IMR-90 (cell line): ENCODE results near the gene IL23R. TPM values are rescaled to one million over a fixed set of nuclear protein-coding genes. Genes with fewer than 3 reads are reported as not detected.

Source experiments
- ATAC-seq: fragments of 200-7000 bp; cut with Tn5 transposase; 2 replicates; pipeline ENCODE4 v1.9.1; 2020; ENCODE audit warnings: low read depth, mild to moderate bottlenecking, moderate library complexity
- BruUV-seq: library from RNA; stranded (reverse); fragments of 400-500 nt; replicated peaks from 2 replicates; lab custom pipeline; 2021; lab: Mats Ljungman, UMichigan
- CTCF ChIA-PET: fragments of 300-600 bp; formaldehyde crosslinking; extraction: SDS; loops from one replicate; lab custom pipeline; 2021; ENCODE audit warnings: antibody characterized with exemption; lab: Yijun Ruan, JAX
- POLR2A ChIA-PET: fragments of 300-600 bp; sonication (Branson Sonifier 250); formaldehyde crosslinking; loops from one replicate; lab custom pipeline; 2022; ENCODE audit warnings: antibody characterized with exemption; ENCODE audit not compliant: unreplicated experiment; lab: Charles Lee
- DNase-seq: peaks from one replicate; pipeline ENCODE4 v3.0.0; 2013
- H2AFZ ChIP-seq: replicated peaks from 2 replicates; pipeline ENCODE3; 2013; ENCODE audit warnings: low read length, mild to moderate bottlenecking; ENCODE audit not compliant: poor library complexity
- H2AK5ac ChIP-seq: 2 replicates; pipeline ENCODE4 v1.6.1; 2013; ENCODE audit warnings: low read depth, low read length, inconsistent platforms
- H2AK9ac ChIP-seq: replicated peaks from 2 replicates; pipeline ENCODE3; 2013; ENCODE audit warnings: mild to moderate bottlenecking, low read depth, low read length, moderate library complexity; ENCODE audit not compliant: poor library complexity
- H2BK120ac ChIP-seq: 2 replicates; pipeline ENCODE4 v1.6.1; 2013; ENCODE audit warnings: low read depth, low read length, inconsistent platforms
- H2BK15ac ChIP-seq: 3 replicates; pipeline ENCODE4 v1.6.1; 2013; ENCODE audit warnings: low read depth, low read length, inconsistent platforms
- H2BK20ac ChIP-seq: 2 replicates; pipeline ENCODE4 v1.6.1; 2013; ENCODE audit warnings: low read depth, mild to moderate bottlenecking, inconsistent platforms, low read length, moderate library complexity
- H2BK5ac ChIP-seq: 2 replicates; pipeline ENCODE4 v1.6.1; 2013; ENCODE audit warnings: mild to moderate bottlenecking, low read depth, low read length, inconsistent platforms; ENCODE audit not compliant: poor library complexity, severe bottlenecking
- H3K14ac ChIP-seq: replicated peaks from 2 replicates; pipeline ENCODE4 v1.6.1; 2013; ENCODE audit warnings: low read depth, low read length, inconsistent platforms
- H3K18ac ChIP-seq: 2 replicates; pipeline ENCODE4 v1.6.1; 2013; ENCODE audit warnings: low read depth, low read length, control low read depth
- H3K23ac ChIP-seq: 2 replicates; pipeline ENCODE4 v1.6.1; 2013; ENCODE audit warnings: low read depth, low read length, inconsistent platforms
- H3K27ac ChIP-seq: 2 replicates; pipeline ENCODE4 v1.5.1; 2013; ENCODE audit warnings: mild to moderate bottlenecking, control low read depth, low read length; ENCODE audit not compliant: insufficient read depth
- H3K27me3 ChIP-seq: 2 replicates; pipeline ENCODE4 v1.6.1; 2013; ENCODE audit warnings: low read length; ENCODE audit not compliant: control insufficient read depth, insufficient read depth
- H3K36me3 ChIP-seq: 2 replicates; pipeline ENCODE4 v1.6.1; 2013; ENCODE audit warnings: low read length, mixed read lengths; ENCODE audit not compliant: control insufficient read depth, insufficient read depth
- H3K4ac ChIP-seq: 2 replicates; pipeline ENCODE4 v1.6.1; 2013; ENCODE audit warnings: low read depth, low read length, inconsistent platforms
- H3K4me1 ChIP-seq: 2 replicates; pipeline ENCODE4 v1.6.1; 2013; ENCODE audit warnings: low read length, mixed read lengths; ENCODE audit not compliant: control insufficient read depth, insufficient read depth
- H3K4me2 ChIP-seq: 2 replicates; pipeline ENCODE4 v1.6.1; 2013; ENCODE audit warnings: low read depth, mild to moderate bottlenecking, control low read depth, low read length, moderate library complexity
- H3K4me3 ChIP-seq: 2 replicates; pipeline ENCODE4 v1.5.1; 2013; ENCODE audit warnings: low read depth, mild to moderate bottlenecking, control low read depth, low read length, moderate library complexity; ENCODE audit not compliant: insufficient read depth
- H3K56ac ChIP-seq: 2 replicates; pipeline ENCODE4 v1.6.1; 2013; ENCODE audit warnings: low read length, inconsistent platforms; ENCODE audit not compliant: insufficient read depth; ENCODE audit errors: extremely low read depth
- H3K79me1 ChIP-seq, 2 experiments: 2 replicates each; pipeline ENCODE4 v1.6.1; 2013; ENCODE audit warnings: low read length in 2 of 2, inconsistent platforms in 1 of 2, low read depth in 1 of 2
- H3K9ac ChIP-seq: 2 replicates; pipeline ENCODE4 v1.6.1; 2013; ENCODE audit warnings: low read depth, low read length, control low read depth
- H3K9me1 ChIP-seq: 2 replicates; pipeline ENCODE4 v1.6.1; 2013; ENCODE audit warnings: low read length, inconsistent platforms; ENCODE audit not compliant: insufficient read depth
- H3K9me3 ChIP-seq: 2 replicates; pipeline ENCODE4 v1.6.1; 2013; ENCODE audit warnings: low read length; ENCODE audit not compliant: control insufficient read depth, insufficient read depth
- H4K20me1 ChIP-seq: 2 replicates; pipeline ENCODE4 v1.6.1; 2013; ENCODE audit warnings: low read length, inconsistent platforms; ENCODE audit not compliant: insufficient read depth
- H4K5ac ChIP-seq: 2 replicates; pipeline ENCODE4 v1.6.1; 2013; ENCODE audit warnings: mild to moderate bottlenecking, low read depth, low read length, control low read depth
- H4K8ac ChIP-seq, 2 experiments: 2 replicates each; pipeline ENCODE4 v1.6.1; 2013; ENCODE audit warnings: low read depth in 2 of 2, low read length in 2 of 2, control low read depth in 1 of 2, inconsistent platforms in 1 of 2
- H4K91ac ChIP-seq: 2 replicates; pipeline ENCODE4 v1.6.1; 2013; ENCODE audit warnings: low read depth, low read length, inconsistent platforms; ENCODE audit not compliant: insufficient read depth
- ELK1 ChIP-seq: fragments of 150-350 bp; IDR thresholded peaks from 2 replicates; pipeline ENCODE4 v1.6.1; 2016; ENCODE audit warnings: low read depth, mild to moderate bottlenecking, low read length, moderate library complexity, borderline replicate concordance
- FOS ChIP-seq: fragments of 150-350 bp; IDR thresholded peaks from 2 replicates; pipeline ENCODE4 v1.6.1; 2016; ENCODE audit warnings: low read depth, low read length
- MAFK ChIP-seq: IDR thresholded peaks from 2 replicates; pipeline ENCODE4 v1.6.1; 2012; ENCODE audit warnings: low read depth, low read length, improper control_type of control experiment
- MAZ ChIP-seq: IDR thresholded peaks from 2 replicates; pipeline ENCODE4 v1.6.1; 2012; ENCODE audit warnings: low read depth, mild to moderate bottlenecking, low read length, improper control_type of control experiment, moderate library complexity, borderline replicate concordance
- MXI1 ChIP-seq: IDR thresholded peaks from 2 replicates; pipeline ENCODE4 v1.6.1; 2012; ENCODE audit warnings: low read depth, mild to moderate bottlenecking, low read length, moderate library complexity, borderline replicate concordance
- RCOR1 ChIP-seq: IDR thresholded peaks from 2 replicates; pipeline ENCODE4 v1.6.1; 2012; ENCODE audit warnings: mild to moderate bottlenecking, low read length, improper control_type of control experiment; ENCODE audit not compliant: insufficient replicate concordance
- RFX5 ChIP-seq: IDR thresholded peaks from 2 replicates; pipeline ENCODE4 v1.8.0; 2012; ENCODE audit warnings: low read depth, mild to moderate bottlenecking, low read length, moderate library complexity
- SMC3 ChIP-seq: fragments of 150-350 bp; IDR thresholded peaks from 2 replicates; pipeline ENCODE4 v1.6.1; 2016; ENCODE audit warnings: low read depth, mild to moderate bottlenecking, antibody characterized with exemption, low read length, moderate library complexity
- WGBS, 2 experiments: methylation state at CpG; one replicate each; pipeline versions ENCODE4 v1.1.5 to v1.1.7; 2013; ENCODE audit warnings: missing lambda C conversion rate in 2 of 2; ENCODE audit not compliant: insufficient read length in 1 of 2; ENCODE audit errors: extremely low coverage in 2 of 2; 5-methylcytosine and 5-hydroxymethylcytosine counted together
- dilution Hi-C: fragments of 300-500 bp; cut with HindIII; formaldehyde crosslinking; loops from one replicate; pipeline ENCODE4 v1.14.3; 2018; ENCODE audit warnings: low sequenced_read_pairs; ENCODE audit not compliant: unreplicated experiment
- in situ Hi-C: fragments of 300-500 bp; cut with MboI; formaldehyde crosslinking; loops from 3 replicates; pipeline ENCODE4 v1.14.3; 2019; ENCODE audit warnings: low sequenced_read_pairs, inconsistent platforms, mixed read lengths
- intact Hi-C: fragments of 100-400 bp; cut with micrococcal nuclease; formaldehyde crosslinking; loops from 2 replicates; pipeline ENCODE4 v1.10.0; 2022
- polyA plus RNA-seq, 3 experiments: library from polyadenylated mRNA; depleted of rRNA; stranded (reverse); fragments of >200 nt; gene quantifications; 2 replicates each; pipeline ENCODE4 v1.2.3, GENCODE V29; 2012; ENCODE audit warnings: low replicate concordance in 1 of 3
- total RNA-seq: library from RNA; depleted of rRNA; stranded (reverse); fragments of >200 nt; gene quantifications from 2 replicates; pipeline ENCODE4 v1.2.3, GENCODE V29; 2012

The IL23R gene
- total and polyA plus RNA-seq, 2 of the 4 experiments (the other 2 are of a cell fraction) = not detected

GRCh38 chr1:67257173-67257535, 90.9 kb downstream of the IL23R start:
- Histone ChIP-seq H4K5ac (no peak overlapping the region), H2BK20ac (no peak overlapping the region), H3K79me1 (no peaks in the 10 kb centered on the region), H3K4me1 (no peaks in the 10 kb centered on the region), H2BK5ac (no peak overlapping the region), H3K18ac (no peak overlapping the region), H2BK15ac (no peak overlapping the region), H3K14ac (no peak overlapping the region), H3K27ac (no peak overlapping the region), H4K20me1 (no peaks in the 10 kb centered on the region), H3K23ac (no peak overlapping the region), H2BK120ac (no peak overlapping the region), H3K9me1 (no peaks in the 10 kb centered on the region), H3K4me3 (no peak overlapping the region), H2AK5ac (no peak overlapping the region), H3K9ac (no peak overlapping the region), H2AFZ (no peak overlapping the region), H3K9me3 (no peaks in the 10 kb centered on the region), H3K4me2 (no peak overlapping the region), H4K91ac (no peak overlapping the region), H4K8ac (no peak overlapping the region), H3K4ac (no peak overlapping the region), H2AK9ac (no peak overlapping the region), H3K27me3 (no peaks in the 10 kb centered on the region; the same call in 1 of the 2 replicates), H3K36me3 (no peaks in the 10 kb centered on the region), H3K56ac (no peak overlapping the region)
- POLR2A ChIA-PET = no interaction called here
- dilution Hi-C loops = no loop called here
- intact Hi-C loops = no loop called here
- in situ Hi-C loops = no loop called here
- no peak for ATAC-seq
- no CpG with 5 or more reads among the region's 5 CpGs for WGBS, 2 experiments
- CTCF ChIA-PET = no interaction called here
- TF ChIP-seq SMC3 (no peak), MAZ (no peak), FOS (no peak), MAFK (no peak), MXI1 (no peak), RFX5 (no peak), ELK1 (no peak), RCOR1 (no peak)
- no TSS peak for BruUV-seq
- no peak for DNase-seq
